BE2C (cell line): ENCODE measurements around the gene GALNS.

Experiments
- DNase-seq: peaks from one replicate; pipeline ENCODE4 v3.0.0-alpha.2; 2020
- H3K27me3 ChIP-seq: fragments of 250-450 bp; sonication (Bioruptor Pico); 2 replicates; pipeline ENCODE4 v1.5.1; 2020; ENCODE audit warnings: mild to moderate bottlenecking
- H3K36me3 ChIP-seq: fragments of 250-450 bp; sonication (Bioruptor Pico); 2 replicates; pipeline ENCODE4 v1.5.1; 2020; ENCODE audit warnings: mild to moderate bottlenecking
- H3K4me1 ChIP-seq: fragments of 250-450 bp; sonication (Bioruptor Pico); 2 replicates; pipeline ENCODE4 v1.5.1; 2020
- H3K4me3 ChIP-seq: 2 replicates; pipeline ENCODE4 v1.5.1; 2011; ENCODE audit warnings: low read depth, low read length
- H3K9me3 ChIP-seq: fragments of 250-450 bp; sonication (Bioruptor Pico); 2 replicates; pipeline ENCODE4 v1.5.1; 2020
- CTCF ChIP-seq: IDR thresholded peaks from 2 replicates; pipeline ENCODE4 v1.5.1; 2012; ENCODE audit warnings: mild to moderate bottlenecking, low read depth, low read length

The GALNS gene

GRCh38 chr16:88857728-88858339 is 1.1 kb upstream of the GALNS start:
- Histone ChIP-seq H3K4me1 (peaks cover 3% of the 10 kb centered on the region; the same call in 1 of the 2 replicates), H3K27me3 (no peaks in the 10 kb centered on the region), H3K36me3 (peaks cover 5% of the 10 kb centered on the region), H3K4me3 (peak overlapping the region; percentile 96), H3K9me3 (no peaks in the 10 kb centered on the region)
- peak; percentile 83 for TF ChIP-seq CTCF
- peak; percentile 85 for DNase-seq

GRCh38 chr16:88856122-88856827 is 472 bp downstream of the GALNS start:
- peaks cover 3% of the 10 kb centered on the region; the same call in 1 of the 2 replicates for H3K4me1 ChIP-seq
- H3K4me3 ChIP-seq, result peak overlapping the region; percentile 96
- no peak for DNase-seq
- no peak for TF ChIP-seq CTCF
- H3K9me3 ChIP-seq, result no peaks in the 10 kb centered on the region
- no peaks in the 10 kb centered on the region for H3K27me3 ChIP-seq
- peaks cover 5% of the 10 kb centered on the region for H3K36me3 ChIP-seq

- Histone ChIP-seq H3K9me3 (no peaks in the 10 kb centered on the region), H3K36me3 (peaks cover 3% of the 10 kb centered on the region), H3K4me3 (peak overlapping the region; percentile 53; the same call in 1 of the 2 replicates), H3K27me3 (no peaks in the 10 kb centered on the region), H3K4me1 (peaks cover 3% of the 10 kb centered on the region; the same call in 1 of the 2 replicates)
- TF ChIP-seq CTCF, result no peak
- DNase-seq, result no peak
These were observed 1.0 kb downstream of the GALNS start for GRCh38 chr16:88855736-88856121.

- Histone ChIP-seq H3K9me3 (no peaks in the 10 kb centered on the region), H3K27me3 (no peaks in the 10 kb centered on the region), H3K4me1 (peaks cover 3% of the 10 kb centered on the region; the same call in 1 of the 2 replicates), H3K4me3 (no peak overlapping the region), H3K36me3 (no peaks in the 10 kb centered on the region; the same call in none of the 2 replicates)
- no peak for TF ChIP-seq CTCF
- DNase-seq, result no peak
These were observed 1.6 kb downstream of the GALNS start for GRCh38 chr16:88855176-88855575.

GRCh38 chr16:88854306-88855111 is 2.2 kb downstream of the GALNS start:
- no peak for DNase-seq
- H3K27me3 ChIP-seq, result no peaks in the 10 kb centered on the region
- peaks cover 3% of the 10 kb centered on the region; the same call in 1 of the 2 replicates for H3K4me1 ChIP-seq
- H3K9me3 ChIP-seq, result no peaks in the 10 kb centered on the region
- H3K36me3 ChIP-seq, result no peaks in the 10 kb centered on the region; the same call in none of the 2 replicates
- no peak for TF ChIP-seq CTCF
- no peak overlapping the region for H3K4me3 ChIP-seq
